K562 (cell line): ENCODE data around the gene CELF4. TPM values are rescaled to one million over a fixed set of nuclear protein-coding genes. Genes with fewer than 3 reads are reported as not detected.

Experiments used
- ATAC-seq: fragments of 200-7000 bp; cut with Tn5 transposase; 3 replicates; pipeline ENCODE4 v1.9.1; 2020; ENCODE audit warnings: moderate library complexity
- BruUV-seq: library from RNA; stranded (reverse); fragments of 400-500 nt; replicated peaks from 2 replicates; lab custom pipeline; 2021; lab: Mats Ljungman, UMichigan
- CTCF ChIA-PET: fragments of 300-600 bp; formaldehyde crosslinking; extraction: SDS; loops from one replicate; lab custom pipeline; 2021; ENCODE audit warnings: low intra/inter-chr PET ratio; lab: Yijun Ruan, JAX
- POLR2A ChIA-PET: fragments of 300-600, 350-650 bp; sonication (Branson Sonifier 250); formaldehyde crosslinking; extraction: SDS; loops from one replicate; lab custom pipeline; 2021; ENCODE audit warnings: antibody characterized with exemption, inconsistent platforms; lab: Yijun Ruan, JAX
- DNase-seq, 4 experiments: peaks; one replicate each; pipeline versions ENCODE4 v3.0.0 to v3.0.0-alpha.2; 2011 to 2018; ENCODE audit warnings: low spot score in 3 of 4, mixed read lengths in 3 of 4; ENCODE audit errors: extremely low read depth in 1 of 4
- FAIRE-seq: peaks from 2 replicates; lab custom pipeline; 2011; peaks lifted over from hg19 to GRCh38; lab: Jason Lieb, UNC
- H2AFZ ChIP-seq: 2 replicates; pipeline ENCODE4 v1.6.0; 2011; ENCODE audit warnings: low read depth, low read length, control low read depth, inconsistent platforms
- H3K27ac ChIP-seq: fragments of 200-600 bp; 3 replicates; pipeline ENCODE4 v1.8.0; 2011; ENCODE audit warnings: low read depth, mild to moderate bottlenecking, control low read depth, inconsistent platforms, low read length, moderate library complexity, mixed read lengths; ENCODE audit errors: extremely low read depth
- H3K27me3 ChIP-seq, 2 experiments: fragments of 300-600 bp in 1 of 2; 2 replicates in 1 of 2; 3 replicates in 1 of 2; pipeline versions ENCODE4 v1.6.0 to v1.8.0; 2011; ENCODE audit warnings: inconsistent platforms in 2 of 2, low read length in 2 of 2, mild to moderate bottlenecking in 1 of 2, mixed read lengths in 1 of 2, moderate library complexity in 1 of 2; ENCODE audit not compliant: control insufficient read depth in 2 of 2, insufficient read depth in 2 of 2
- H3K36me3 ChIP-seq: fragments of 300-600 bp; 3 replicates; pipeline ENCODE4 v1.8.0; 2011; ENCODE audit warnings: mild to moderate bottlenecking, low read length, inconsistent platforms; ENCODE audit not compliant: control insufficient read depth, insufficient read depth
- H3K4me1 ChIP-seq, 2 experiments: fragments of 200-600 bp in 1 of 2; replicated peaks in 1 of 2; 2 replicates in 1 of 2; 3 replicates in 1 of 2; pipeline versions ENCODE4 v1.5.1 to v1.8.0; 2011; ENCODE audit warnings: inconsistent platforms in 2 of 2, low read length in 2 of 2, mild to moderate bottlenecking in 1 of 2, mixed read lengths in 1 of 2, moderate library complexity in 1 of 2; ENCODE audit not compliant: control insufficient read depth in 2 of 2, insufficient read depth in 2 of 2
- H3K4me2 ChIP-seq: 2 replicates; pipeline ENCODE4 v1.6.1; 2011; ENCODE audit warnings: low read length, control low read depth, inconsistent platforms, mixed read lengths; ENCODE audit not compliant: insufficient read depth
- H3K4me3 ChIP-seq: fragments of 200-600 bp; sonication (generic), shearing (Covaris generic); 2 replicates; pipeline ENCODE4 v1.5.1; 2016; ENCODE audit warnings: control low read depth, inconsistent platforms
- H3K79me2 ChIP-seq: fragments of 200-600 bp; 3 replicates; pipeline ENCODE4 v1.8.0; 2011; ENCODE audit warnings: low read length, inconsistent platforms; ENCODE audit not compliant: control insufficient read depth, insufficient read depth
- H3K9ac ChIP-seq, 2 experiments: 2 replicates each; pipeline versions ENCODE4 v1.6.0 to v1.6.1; 2011; ENCODE audit warnings: low read depth in 2 of 2, low read length in 2 of 2, control low read depth in 1 of 2, inconsistent platforms in 1 of 2, mild to moderate bottlenecking in 1 of 2, mixed read lengths in 1 of 2; ENCODE audit not compliant: insufficient read depth in 1 of 2
- H3K9me1 ChIP-seq: one replicate; pipeline ENCODE4 v1.6.0; 2011; ENCODE audit warnings: inconsistent platforms, mild to moderate bottlenecking, low read length, moderate library complexity; ENCODE audit not compliant: control insufficient read depth, insufficient read depth
- H3K9me3 ChIP-seq: replicated peaks from 2 replicates; pipeline ENCODE4 v1.5.1; 2011; ENCODE audit warnings: low read depth, low read length, inconsistent platforms; ENCODE audit not compliant: control insufficient read depth, insufficient read depth
- H4K20me1 ChIP-seq: replicated peaks from 2 replicates; pipeline ENCODE4 v1.6.1; 2011; ENCODE audit warnings: low read length, inconsistent platforms, mixed read lengths; ENCODE audit not compliant: control insufficient read depth, insufficient read depth
- DACH1 ChIP-seq: fragments of 450-650 bp; IDR thresholded peaks from 2 replicates; pipeline ENCODE4 v1.6.1; 2018; ENCODE audit not compliant: partially characterized antibody
- ETV5 ChIP-seq: sonication (generic); formaldehyde crosslinking; IDR thresholded peaks from 2 replicates; pipeline ENCODE4 v1.4.0; 2020; ENCODE audit warnings: low read depth, mild to moderate bottlenecking, missing genetic modification reagents
- NCOA6 ChIP-seq: fragments of 450-650 bp; IDR thresholded peaks from 2 replicates; pipeline ENCODE4 v1.6.1; 2017; ENCODE audit warnings: mild to moderate bottlenecking
- PRPF4 ChIP-seq: fragments of 200-400 bp; formaldehyde crosslinking; IDR thresholded peaks from one replicate; pipeline ENCODE4 v1.6.1; 2017; ENCODE audit warnings: low read length, low read depth, mild to moderate bottlenecking; ENCODE audit not compliant: insufficient read depth, poor library complexity, severe bottlenecking
- RFX7 ChIP-seq: fragments of 250-450 bp; sonication (Bioruptor Pico); IDR thresholded peaks from 2 replicates; pipeline ENCODE4 v1.5.1; 2021; ENCODE audit warnings: mild to moderate bottlenecking
- SIN3B ChIP-seq: fragments of 450-650 bp; IDR thresholded peaks from 2 replicates; pipeline ENCODE4 v1.6.1; 2017; ENCODE audit warnings: low read depth, mild to moderate bottlenecking, moderate library complexity
- WGBS: fragments of 100-300 bp; shearing (Covaris generic); methylation state at CpG from one replicate; pipeline ENCODE4 v1.1.6; 2016; ENCODE audit warnings: low coverage, mixed read lengths; ENCODE audit not compliant: insufficient coverage; ENCODE audit errors: missing lambda C conversion rate; 5-methylcytosine and 5-hydroxymethylcytosine counted together
- in situ Hi-C: fragments of 300-500 bp; cut with MboI; formaldehyde crosslinking; loops from 4 replicates; pipeline ENCODE4 v1.15.0; 2018; ENCODE audit warnings: inconsistent platforms, mixed read lengths
- intact Hi-C: fragments of 100-400 bp; cut with micrococcal nuclease; formaldehyde crosslinking; loops from 2 replicates; pipeline ENCODE4 v1.14.2; 2022
- polyA plus RNA-seq, 8 experiments: library from polyadenylated mRNA; depleted of rRNA in 4 of 8; stranded (reverse) in 5 of 8; unstranded in 3 of 8; fragments of >200 nt; fragmentation: Nextera tagmentation in 2 of 8; fragmentation: Illumina TruSeq in 1 of 8; extraction: Ambion mirVana in 2 of 8; extraction: Trizol in 1 of 8; gene quantifications; 2 replicates each; pipeline versions ENCODE4 v1.2.1 to v1.2.3, GENCODE V29; 2011 to 2014; ENCODE audit warnings: inconsistent platforms in 1 of 8, missing spikeins in 1 of 8
- total RNA-seq, 7 experiments: library from RNA; depleted of rRNA in 6 of 7; stranded (reverse); fragments of >200 nt in 6 of 7; fragmentation: Illumina TruSeq in 2 of 7; extraction: Trizol in 2 of 7; gene quantifications; 2 replicates each; pipeline versions ENCODE4 v1.2.1 to v1.2.3, GENCODE V29; 2011 to 2021; ENCODE audit warnings: low replicate concordance in 1 of 7

CELF4 gene
- total and polyA plus RNA-seq, 9 of the 15 experiments (the other 6 are each of a cell fraction or from before 2014, with no cell fraction given): 0.04 to 0.24 (median 0.07) TPM; not detected in 3

DNA sequence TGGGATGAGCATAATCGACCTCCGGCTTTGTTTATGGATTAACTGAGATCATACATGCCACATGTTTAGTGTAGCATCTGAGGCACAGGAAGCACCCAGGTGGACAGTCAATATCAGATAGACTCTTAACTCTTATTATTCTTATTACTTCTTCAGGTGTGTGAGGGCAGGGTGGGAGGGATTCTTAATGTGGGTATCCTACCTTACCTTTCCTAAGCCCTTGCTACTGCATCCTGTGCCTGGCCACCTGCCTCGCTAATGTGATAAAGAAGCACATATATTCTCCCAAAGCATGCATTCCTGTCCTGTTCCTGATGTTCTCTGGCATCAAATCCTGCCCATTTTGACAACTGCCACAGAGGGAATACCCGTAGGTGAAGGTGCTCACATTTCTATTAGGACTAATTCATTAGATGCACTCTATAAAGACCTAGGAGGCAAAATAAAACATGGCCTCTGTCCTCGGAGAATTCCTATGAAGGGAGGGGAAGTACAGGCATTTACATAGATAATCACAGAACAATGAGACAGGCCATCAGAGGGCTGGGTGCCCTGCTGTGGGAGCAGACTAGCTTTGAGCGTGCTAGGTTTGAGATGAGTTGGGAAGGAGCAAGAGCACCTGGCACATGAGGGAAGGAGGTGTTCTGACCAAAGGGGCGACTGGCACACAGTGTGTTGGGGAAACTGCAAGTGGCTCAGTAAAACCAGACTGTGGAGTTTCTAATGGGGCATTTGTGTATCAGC, 19.5 kb upstream of the CELF4 start (continued):
- TF ChIP-seq RFX7 (no peak), SIN3B (no peak), DACH1 (no peak), ETV5 (CRISPR knock-in tag) (no peak)

DNA sequence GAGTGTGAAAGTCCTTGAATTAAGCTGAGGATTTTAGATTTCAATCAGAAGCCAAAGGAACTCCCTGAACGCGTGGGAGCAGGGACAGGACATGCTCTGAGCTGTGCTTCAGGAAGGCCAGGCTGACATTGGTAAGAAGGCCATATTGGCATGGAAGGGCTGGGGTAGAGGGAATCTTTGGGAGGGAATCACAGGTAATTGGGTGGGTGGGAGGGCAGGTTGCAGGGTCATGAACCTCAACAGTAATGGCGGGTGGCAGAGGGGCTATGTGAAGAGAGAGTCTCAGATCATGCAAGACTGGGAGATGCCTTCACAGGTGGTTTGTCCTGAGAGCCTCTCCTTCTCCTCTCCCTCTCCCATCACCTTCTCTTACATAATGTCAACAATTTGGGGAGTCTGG, 18.6 kb upstream of the CELF4 start:
- Histone ChIP-seq H2AFZ (no peak overlapping the region), H3K9me3 (no peaks in the 10 kb centered on the region), H3K27me3 (no peaks in the 10 kb centered on the region), H3K27ac (no peak overlapping the region), H4K20me1 (no peaks in the 10 kb centered on the region), H3K79me2 (no peaks in the 10 kb centered on the region), H3K4me3 (no peak overlapping the region), H3K9me1 (no peaks in the 10 kb centered on the region), H3K9ac (no peak overlapping the region), H3K36me3 (no peaks in the 10 kb centered on the region), H3K4me2 (no peak overlapping the region), H3K4me1 (no peaks in the 10 kb centered on the region)
- no TSS peak for BruUV-seq
- CTCF ChIA-PET: interaction anchor here (0.5 kb wide), 1 partner anchor 1008 kb away, joined by 4 read pairs; no protein-coding TSS in a partner anchor
- 0% methylated on average over 2 of the region's 3 CpGs for WGBS
- intact Hi-C loops: no loop called here
- ATAC-seq (no peak), DNase-seq (no peak), FAIRE-seq (no peak)
- POLR2A ChIA-PET: no interaction called here
- TF ChIP-seq PRPF4 (no peak), NCOA6 (no peak)
- in situ Hi-C loops: no loop called here
